GM18909 (cell line): ENCODE results near the gene NUPR1.
"Not testable (repeated sequence)": the region's sequence is repeated elsewhere in the genome, so short reads cannot be mapped to it uniquely, and the experiment has no call there.

Experiments
- ATAC-seq: cut with Tn5 transposase; IDR thresholded peaks from one replicate; pipeline ENCODE4 v1.9.1; 2021; ENCODE audit warnings: mild to moderate bottlenecking; ENCODE audit not compliant: unreplicated experiment, poor library complexity

Gene NUPR1

GRCh38 chr16:28500476-28501180 is 38.1 kb downstream of the NUPR1 start:
- ATAC-seq: not testable (repeated sequence)

- ATAC-seq: no peak
Measured at GRCh38 chr16:28499854-28500253, 38.9 kb downstream of the NUPR1 start.

DNA sequence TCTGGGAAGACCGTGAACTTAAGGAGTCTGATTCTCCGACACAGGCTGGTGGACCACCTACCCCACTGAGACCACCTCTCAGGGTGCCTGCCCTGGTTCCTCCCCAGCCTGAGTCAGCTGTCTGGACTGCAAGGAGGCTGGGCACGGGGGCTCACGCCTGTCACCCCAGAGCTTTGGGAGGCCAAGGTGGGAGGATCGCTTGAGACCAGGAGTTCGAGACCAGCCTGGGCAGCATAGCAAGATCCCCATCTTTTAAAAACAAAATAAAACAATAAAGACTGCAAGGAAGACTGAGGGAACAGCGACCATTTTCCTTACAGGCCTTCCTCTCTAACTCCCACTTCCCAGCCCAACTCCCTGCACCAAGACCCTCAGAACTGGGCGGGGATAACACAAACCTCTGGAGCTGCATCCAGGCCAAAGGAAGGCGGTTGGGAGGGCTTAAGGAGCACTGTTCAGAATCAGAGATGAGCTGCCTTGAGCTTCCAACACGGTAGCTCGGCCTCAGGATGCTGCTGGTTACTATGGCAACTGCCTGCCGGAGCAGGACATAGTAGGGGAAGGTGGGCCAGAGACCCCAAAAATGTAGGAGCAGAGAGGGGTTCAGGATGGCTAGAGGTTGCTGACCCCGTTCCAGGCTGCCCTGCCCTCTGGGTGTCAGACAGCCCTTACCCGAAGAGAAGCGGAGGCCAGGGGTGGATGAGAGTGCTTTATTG is 40.0 kb downstream of the NUPR1 start:
- ATAC-seq: no peak

DNA sequence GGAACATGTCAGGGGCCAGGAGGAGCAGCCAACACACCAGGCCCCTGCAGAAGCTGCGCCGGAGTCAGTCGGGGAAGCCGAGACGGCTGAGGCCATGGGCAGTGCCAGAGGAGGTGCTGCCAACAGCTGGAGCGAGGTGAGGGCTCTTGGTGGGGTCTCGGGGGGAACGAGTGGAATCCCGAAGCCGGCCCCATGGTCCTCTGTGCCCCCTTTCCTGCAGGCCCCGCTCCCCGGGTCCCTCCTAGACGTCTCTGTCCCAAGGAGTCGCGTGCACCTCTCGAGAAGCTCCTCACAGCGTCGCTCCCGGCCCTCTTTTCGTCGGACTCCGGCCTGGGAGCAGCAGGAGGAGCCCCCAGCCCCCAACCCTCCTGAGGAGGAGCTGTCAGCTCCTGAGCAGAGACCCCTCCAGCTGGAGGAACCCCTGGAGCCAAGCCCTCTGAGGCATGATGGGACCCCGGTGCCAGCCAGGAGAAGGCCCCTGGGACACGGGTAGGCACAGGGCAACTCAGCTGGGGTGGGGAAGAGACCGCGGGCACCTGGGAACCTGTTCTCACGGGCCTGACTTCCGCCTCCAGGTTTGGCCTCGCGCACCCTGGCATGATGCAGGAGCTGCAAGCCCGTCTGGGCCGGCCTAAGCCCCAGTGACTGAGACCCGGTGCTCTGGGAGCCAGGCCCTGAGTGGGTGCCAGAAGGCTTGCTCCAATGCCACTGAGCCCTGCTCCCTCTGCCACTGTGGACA is 40.7 kb downstream of the NUPR1 start:
- no peak for ATAC-seq

DNA sequence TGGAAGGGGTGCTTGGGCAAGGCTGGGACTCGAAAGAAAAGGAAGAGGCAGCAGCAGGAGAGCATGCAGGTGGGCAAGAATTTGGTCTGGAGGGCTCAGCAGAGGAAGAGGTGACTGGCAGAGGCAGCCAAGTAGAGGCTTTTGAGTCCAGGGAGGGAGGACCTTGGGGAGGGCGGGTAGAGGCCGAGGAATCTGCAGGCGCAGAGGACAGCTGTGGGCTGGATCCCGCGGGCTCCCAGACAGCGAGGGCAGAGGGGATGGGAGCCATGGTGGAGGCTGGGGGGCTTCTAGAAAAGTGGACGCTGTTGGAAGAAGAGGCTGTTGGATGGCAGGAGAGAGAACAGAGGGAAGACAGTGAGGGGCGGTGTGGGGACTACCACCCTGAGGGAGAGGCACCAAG is 41.4 kb downstream of the NUPR1 start:
- no peak for ATAC-seq

DNA sequence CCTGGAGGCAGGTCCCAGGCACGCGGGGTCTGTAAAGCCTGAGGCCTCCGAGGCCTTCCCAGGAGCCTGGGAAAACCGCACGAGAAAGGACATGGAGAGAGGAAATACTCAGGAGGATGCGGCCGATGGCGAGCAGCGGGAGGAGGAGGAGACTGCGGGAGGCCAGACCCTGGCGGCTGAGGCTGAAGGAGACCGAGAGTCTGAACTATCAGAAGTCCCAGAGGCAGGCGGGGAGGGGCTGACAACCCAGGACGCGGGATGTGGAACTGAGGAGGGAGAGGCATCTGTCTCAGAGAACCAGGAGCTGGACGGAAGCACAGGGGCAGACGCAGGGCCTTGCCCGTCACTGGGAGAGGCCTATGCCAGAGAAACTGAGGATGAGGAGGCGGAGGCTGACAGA is 41.9 kb downstream of the NUPR1 start:
- no peak for ATAC-seq

DNA sequence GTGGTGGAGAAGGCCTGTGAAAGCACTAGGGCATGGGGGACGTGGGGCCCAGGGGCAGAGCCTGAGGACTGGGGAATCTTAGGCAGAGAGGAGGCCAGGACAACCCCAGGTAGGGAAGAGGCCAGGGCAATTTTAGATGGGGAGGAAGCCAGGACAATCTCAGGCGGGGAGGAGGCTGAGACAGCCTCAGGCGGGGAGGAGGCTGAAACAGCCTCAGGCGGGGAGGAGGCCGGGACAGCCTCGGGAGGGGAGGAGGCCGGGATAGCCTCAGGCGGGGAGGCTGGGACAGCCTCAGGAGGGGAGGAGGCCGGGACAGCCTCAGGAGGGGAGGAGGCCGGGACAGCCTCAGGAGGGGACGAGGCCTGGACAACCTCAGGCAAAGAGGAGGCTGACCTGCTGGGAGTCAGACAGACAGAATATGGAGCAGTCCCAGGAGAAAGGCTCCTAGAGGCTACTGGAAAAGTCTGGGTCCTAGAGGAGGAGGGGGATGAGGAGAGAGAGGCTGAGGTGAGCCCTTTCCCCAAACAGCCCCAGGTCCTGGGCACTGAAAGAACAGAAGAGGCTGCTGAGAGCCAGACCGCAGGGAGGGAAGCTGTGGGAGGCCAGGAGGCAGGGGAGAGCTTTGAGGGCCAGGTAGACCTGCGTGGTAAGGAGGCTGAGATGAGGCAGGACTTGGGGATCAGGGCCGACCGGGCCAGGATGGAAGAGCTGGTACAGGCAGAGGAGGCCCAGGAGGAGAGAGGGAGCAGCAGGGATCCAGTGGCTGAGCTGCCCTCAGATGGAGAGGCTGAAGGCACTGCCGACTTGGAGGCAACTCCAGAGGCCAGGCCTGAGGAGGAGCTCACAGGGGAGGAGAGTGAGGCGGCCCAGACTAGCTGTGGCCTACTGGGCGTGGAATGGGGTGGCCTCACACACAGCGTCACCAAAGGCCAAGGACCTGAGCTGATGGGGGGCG is 42.7 kb downstream of the NUPR1 start:
- ATAC-seq: no peak

GRCh38 chr16:28495098-28495793 is 43.5 kb downstream of the NUPR1 start:
- no peak for ATAC-seq

DNA sequence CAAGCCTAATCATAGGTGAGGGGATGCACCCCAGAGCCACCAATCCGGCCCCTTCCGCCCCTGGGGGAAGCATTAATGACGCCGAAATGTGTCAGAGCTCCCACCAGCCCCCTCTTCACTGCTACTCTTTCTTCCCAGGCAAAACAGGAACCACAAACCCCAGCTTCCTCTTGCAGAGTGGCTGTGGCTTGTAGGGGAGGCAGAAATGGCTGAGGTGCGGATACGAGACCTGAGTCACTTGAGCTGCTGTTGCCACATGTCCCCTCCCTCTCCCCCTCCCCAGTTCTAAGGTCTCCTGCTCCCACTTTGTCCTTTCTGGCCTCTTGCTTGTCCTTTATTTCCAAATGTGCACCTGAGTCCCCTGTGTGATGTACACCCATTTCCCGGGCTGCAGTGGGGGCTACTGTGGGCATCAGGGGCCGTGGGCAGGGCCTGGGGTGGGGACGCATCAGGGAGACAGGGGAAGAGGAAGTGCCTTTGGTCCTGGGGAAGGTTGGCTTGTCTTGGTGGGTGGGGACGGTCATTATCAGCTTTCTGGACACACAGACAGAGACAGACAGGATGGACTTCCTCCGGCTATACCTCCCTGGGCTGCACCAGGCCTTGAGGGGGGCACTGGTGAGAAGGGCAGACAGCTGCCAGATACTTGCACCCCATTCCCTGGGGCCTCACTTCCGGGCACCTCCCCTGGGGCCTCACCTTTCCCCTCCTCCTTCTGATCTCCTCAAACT is 44.5 kb downstream of the NUPR1 start, which contains the start of gene APOBR:
Gene APOBR (plus strand): TSS at position 523 of the 731 bp plus-strand sequence. CDS start 39 bp downstream, at position 562.
- peak; percentile 43 for ATAC-seq

DNA sequence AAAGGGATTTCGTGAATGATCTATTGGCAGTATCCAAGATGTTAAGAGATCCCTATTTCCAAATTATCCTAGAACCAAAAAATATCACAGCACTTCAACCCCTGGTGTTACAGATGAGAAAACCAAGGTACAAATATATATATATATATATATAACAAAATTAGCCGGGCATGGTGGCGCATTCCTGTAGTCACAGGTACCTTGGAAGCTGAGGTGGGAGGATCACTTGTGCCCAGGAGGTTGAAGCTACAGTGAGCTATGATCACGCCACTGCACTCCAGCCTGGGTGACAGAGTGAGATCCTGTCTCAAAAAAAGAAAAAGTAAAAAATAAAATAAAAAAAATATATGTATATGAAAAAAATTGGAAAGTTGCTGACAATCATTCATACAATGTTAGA is 46.3 kb downstream of the NUPR1 start:
- no peak for ATAC-seq

DNA sequence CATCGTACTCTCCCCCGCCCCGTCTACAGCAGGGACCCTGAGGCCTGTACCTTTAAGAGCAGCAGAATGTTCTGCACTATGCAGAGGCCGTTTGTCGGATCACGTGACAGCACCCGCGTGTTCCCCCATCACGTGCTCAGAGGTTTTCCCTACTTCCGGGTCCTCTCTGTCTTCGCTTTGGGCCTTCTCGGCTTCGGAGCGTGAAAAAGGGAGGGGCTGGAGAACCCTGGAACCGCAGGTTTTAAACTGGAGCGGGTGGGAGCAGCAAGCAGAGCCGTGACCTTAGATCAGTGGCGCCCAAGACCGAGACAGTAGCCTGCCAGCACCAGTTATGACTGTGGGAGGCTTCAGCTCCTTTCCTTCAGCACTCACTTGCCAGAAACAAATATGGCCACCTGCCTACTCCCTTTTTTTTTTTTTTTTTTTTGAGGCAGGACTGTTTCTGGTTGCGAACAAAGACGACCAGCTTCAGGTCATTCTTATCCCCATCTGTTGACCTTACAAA is 46.8 kb downstream of the NUPR1 start, which contains the start of gene CLN3:
Gene CLN3 (minus strand): TSS at position 105 of the 505 bp plus-strand sequence. CDS start 315 bp downstream, outside the sequence.
- peak; percentile 77 for ATAC-seq

GRCh38 chr16:28491230-28491969 is 47.4 kb downstream of the NUPR1 start:
- ATAC-seq: peak; percentile 9

DNA sequence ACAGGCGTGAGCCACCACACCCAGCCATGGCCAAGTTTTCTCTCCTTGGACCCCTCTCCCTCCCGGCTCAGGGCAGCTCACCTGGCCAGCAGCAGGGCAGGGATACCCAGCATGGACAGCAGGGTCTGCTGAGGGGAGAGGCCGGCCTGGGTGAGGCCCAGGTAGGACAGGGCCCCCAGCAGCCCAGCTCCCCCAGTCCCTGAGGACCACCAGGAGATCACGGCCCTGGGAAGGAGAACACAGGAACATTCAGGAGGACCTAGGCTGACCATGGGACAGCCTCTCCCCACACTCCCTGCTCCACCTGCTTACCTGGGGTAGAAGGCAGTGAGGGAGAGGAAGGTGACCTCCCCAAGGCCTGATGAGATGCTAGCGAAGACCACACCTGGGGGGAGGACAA is 52.5 kb downstream of the NUPR1 start:
- ATAC-seq: no peak

DNA sequence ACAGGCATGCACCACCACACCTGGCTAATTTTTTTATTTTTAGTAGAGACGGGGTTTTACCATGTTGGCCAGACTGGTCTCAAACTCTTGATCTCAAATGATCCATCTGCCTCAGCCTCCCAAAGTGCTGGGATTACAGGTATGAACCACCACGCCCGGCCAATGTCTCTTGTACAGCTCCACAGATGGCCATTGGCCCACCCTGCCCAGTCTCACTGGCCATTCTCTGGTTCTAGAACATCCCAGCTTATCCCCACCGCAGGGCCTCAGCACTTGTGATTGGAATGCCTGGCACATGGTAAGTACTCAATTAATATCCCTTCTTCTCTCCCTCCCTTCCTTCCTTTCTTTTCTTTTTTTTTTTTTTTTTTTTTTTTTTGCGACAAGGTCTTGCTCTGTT is 55.4 kb downstream of the NUPR1 start:
- ATAC-seq: not testable (repeated sequence)
